ENCODE data around the gene OTOS.

DNA sequence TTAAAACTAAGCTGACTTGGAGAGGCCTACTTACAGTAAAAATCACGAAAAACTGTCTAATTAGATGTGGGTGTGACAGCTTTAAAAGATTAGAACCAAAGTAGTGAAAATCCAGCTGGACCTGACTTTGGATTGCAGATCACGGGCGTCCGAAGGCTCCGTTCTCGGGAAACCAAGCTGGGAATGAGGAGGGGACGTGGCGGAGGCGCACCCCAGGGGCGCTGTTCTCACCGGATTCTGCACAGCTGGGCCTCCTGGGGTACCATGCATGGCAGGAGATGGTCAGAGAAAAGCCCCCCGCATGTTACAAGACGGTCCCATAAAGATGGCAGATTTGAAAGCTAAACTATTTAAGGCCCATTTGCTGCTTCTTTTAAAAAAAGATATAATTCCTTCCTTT, 5.0 kb upstream of the OTOS start:
- TF ChIP-seq, protein P1, sequence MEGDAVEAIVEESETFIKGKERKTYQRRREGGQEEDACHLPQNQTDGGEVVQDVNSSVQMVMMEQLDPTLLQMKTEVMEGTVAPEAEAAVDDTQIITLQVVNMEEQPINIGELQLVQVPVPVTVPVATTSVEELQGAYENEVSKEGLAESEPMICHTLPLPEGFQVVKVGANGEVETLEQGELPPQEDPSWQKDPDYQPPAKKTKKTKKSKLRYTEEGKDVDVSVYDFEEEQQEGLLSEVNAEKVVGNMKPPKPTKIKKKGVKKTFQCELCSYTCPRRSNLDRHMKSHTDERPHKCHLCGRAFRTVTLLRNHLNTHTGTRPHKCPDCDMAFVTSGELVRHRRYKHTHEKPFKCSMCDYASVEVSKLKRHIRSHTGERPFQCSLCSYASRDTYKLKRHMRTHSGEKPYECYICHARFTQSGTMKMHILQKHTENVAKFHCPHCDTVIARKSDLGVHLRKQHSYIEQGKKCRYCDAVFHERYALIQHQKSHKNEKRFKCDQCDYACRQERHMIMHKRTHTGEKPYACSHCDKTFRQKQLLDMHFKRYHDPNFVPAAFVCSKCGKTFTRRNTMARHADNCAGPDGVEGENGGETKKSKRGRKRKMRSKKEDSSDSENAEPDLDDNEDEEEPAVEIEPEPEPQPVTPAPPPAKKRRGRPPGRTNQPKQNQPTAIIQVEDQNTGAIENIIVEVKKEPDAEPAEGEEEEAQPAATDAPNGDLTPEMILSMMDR (IDR thresholded peaks at IDR 0.05; ENCODE audit: low read depth, low read length, missing input control) = no peak
- TF ChIP-seq, protein P2, sequence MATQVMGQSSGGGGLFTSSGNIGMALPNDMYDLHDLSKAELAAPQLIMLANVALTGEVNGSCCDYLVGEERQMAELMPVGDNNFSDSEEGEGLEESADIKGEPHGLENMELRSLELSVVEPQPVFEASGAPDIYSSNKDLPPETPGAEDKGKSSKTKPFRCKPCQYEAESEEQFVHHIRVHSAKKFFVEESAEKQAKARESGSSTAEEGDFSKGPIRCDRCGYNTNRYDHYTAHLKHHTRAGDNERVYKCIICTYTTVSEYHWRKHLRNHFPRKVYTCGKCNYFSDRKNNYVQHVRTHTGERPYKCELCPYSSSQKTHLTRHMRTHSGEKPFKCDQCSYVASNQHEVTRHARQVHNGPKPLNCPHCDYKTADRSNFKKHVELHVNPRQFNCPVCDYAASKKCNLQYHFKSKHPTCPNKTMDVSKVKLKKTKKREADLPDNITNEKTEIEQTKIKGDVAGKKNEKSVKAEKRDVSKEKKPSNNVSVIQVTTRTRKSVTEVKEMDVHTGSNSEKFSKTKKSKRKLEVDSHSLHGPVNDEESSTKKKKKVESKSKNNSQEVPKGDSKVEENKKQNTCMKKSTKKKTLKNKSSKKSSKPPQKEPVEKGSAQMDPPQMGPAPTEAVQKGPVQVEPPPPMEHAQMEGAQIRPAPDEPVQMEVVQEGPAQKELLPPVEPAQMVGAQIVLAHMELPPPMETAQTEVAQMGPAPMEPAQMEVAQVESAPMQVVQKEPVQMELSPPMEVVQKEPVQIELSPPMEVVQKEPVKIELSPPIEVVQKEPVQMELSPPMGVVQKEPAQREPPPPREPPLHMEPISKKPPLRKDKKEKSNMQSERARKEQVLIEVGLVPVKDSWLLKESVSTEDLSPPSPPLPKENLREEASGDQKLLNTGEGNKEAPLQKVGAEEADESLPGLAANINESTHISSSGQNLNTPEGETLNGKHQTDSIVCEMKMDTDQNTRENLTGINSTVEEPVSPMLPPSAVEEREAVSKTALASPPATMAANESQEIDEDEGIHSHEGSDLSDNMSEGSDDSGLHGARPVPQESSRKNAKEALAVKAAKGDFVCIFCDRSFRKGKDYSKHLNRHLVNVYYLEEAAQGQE (IDR thresholded peaks at IDR 0.05) = no peak
- TF ChIP-seq JUND (IDR thresholded peaks at IDR 0.05) (no peak), YY1 (IDR thresholded peaks at IDR 0.05) (no peak), RAD21 (IDR thresholded peaks at IDR 0.05) (no peak), EGR1 (IDR thresholded peaks at IDR 0.05; ENCODE audit: low read depth in 2 of 2) (no peak)

Data from liver (tissue), 3 donors.